ENCODE measurements around the gene ELK4.

The ELK4 gene

DNA sequence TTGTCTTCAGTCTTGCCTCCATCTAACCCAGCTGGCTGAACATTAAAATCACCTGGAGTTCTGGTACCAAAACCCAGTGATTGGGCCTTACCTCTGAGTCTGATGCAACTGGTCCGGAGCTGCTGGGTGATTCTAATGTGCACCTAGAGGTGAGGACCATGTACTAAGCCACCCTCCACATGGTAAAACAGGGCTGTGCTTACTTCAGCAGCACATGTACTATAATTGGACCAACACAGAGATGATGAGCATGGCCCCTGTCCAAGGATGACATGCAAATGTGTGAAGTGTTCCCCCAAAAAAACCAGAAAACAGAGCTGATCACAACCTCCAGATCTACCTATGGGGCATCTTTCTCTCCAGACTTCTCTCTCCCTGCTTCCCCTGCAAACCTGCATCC is 37.0 kb downstream of the ELK4 start:
- no peak for DNase-seq

DNA sequence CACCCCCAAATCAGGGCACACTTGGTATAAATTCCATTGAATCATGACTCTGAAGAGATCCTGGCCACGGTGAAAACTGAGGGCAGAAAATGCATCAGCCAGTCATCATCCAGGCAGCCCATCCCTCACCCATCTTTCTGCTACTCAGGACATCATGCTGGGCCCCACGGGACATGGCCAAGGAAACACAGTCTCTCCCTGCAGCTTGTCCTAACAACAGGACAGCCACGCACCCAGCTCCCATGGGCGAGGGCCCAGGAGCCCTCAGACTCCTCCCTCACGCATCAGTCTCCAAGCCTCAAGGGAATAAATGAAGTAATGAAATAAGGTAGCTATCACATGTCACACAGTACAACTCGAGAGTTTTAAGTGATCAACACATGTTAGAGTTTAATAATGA is 37.8 kb downstream of the ELK4 start:
- no peak for DNase-seq

DNA sequence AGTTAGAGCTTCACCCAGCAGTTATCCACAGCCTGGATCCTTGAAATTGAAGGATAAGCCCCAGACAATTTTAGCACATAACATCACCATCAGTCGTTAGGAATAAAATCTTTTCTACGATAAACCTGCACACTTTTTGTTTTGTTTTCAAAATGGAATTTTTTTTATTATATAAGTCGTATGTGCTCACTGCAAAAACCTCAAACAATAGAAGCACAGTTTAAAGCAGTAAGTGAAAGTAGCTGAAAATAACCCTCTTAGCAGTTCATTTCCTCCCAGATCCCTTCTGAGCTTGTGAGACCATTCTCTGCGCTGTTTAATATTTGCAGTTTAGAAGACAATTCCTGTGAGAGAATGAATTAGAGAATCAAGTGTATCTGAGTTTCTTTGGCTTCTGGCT is 38.3 kb downstream of the ELK4 start:
- DNase-seq, result no peak

DNA sequence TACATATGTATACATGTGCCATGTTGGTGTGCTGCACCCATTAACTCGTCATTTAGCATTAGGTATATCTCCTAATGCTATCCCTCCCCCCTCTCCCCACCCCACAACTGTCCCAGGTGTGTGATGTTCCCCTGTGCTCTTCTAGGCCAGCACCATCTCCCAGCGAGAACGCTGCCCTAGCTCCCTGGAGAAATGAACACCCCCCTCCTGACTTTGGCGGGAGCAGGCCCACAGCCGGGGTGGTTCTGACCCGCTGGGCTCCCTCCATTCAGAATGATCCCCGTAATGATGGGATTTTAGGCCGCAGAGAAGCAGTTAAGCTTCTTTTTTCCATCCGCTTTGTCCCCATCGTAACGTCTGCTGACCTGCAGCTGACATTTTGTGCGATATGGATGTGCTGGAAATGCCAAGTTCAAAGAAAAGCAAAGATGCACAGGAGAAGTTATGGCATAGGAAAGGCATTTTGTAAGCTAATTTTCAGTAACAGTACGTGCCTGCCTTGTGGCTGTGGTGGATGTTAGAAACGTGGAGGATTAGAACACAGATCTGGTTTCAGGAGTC is 39.3 kb downstream of the ELK4 start:
- DNase-seq, result no peak

DNA sequence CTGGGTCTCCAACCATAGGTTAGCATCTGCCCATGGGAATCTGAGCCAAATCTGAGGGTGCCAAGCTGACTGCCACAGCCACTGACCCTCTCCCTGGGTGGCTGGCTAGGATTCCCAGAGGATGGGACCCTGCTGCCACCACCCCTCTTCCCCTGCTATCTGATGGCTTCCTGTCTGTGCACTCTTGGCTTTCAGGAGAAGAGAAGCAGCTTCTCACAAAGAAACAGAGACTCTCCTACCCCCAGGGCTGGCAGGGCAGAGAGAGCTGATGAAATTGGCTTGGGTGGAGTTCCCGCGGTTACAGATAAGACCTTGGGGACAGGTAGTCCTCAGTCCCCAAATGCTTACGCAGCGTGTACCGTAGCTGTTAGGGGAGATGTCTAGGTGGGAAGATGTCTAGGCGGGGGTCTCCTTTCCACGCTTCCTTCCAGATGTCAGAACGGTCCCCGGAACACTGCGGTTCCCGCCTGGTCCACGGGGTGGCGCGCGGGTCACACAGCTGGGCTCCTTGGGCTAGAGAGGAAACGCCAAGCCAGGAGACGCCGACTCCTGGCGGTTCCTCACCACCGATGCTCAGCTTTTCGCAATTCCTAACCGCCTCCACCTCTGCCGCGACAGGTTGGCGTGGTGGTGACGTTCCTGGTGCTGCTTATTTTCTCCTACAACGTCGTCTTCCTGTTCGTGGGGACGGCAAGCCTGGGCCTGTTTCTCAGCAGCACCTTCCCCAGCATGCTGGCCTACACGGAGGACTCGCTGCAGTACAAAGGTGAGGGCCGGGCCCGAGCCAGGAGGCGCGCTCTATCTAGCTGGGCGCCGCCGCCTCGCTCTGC is 40.1 kb downstream of the ELK4 start:
- DNase-seq, result peak; percentile 94

DNA sequence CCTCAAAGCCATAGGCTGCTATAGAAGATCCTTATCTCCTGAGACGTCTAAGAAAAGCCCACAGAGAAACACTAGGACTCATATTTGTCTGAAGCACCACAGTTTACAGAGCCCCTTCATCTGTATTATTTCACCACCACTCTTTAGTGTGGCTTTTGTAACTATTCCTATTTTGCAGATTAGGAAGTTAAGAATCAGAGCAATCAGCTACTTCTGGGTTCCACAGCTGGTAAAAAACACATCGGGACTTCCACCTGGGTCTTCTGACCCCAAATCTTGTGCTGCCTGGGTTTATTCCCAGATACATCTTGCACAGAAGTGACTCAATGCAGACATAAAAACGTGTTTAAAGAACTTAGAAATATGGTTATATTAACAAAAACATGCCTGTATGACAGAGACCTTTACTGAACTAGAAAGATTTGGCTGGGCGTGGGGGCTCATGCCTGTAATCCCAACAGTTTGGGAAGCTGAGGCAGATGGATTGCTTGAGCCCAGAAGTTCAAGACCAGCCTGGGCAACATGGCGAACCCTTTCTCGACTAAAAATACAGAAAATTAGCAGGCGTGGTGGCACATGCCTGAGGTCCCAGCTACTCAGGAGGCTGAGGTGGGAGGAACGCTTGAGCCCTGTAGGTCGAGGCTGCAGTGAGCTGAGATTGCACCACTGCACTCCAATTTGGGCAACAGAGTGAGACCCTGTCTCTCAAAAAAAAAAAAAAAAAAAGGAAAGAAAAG is 40.9 kb downstream of the ELK4 start:
- no peak for DNase-seq

DNA sequence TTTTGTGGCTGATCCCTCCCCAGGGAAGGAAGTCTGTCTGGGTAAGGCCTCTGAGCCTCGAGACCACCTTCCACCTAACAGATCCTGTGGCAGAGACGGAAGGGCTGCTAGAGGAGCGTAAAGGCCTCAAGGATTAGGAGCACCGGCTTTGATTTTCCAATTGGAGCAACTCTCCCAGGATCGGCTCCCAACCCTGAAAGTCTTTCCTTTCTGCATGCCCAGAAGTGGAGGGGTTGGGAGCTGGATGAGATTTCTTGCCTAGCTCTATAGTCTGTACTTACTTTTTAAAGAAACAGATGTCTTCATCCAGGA is 41.4 kb downstream of the ELK4 start:
- DNase-seq, result no peak

DNA sequence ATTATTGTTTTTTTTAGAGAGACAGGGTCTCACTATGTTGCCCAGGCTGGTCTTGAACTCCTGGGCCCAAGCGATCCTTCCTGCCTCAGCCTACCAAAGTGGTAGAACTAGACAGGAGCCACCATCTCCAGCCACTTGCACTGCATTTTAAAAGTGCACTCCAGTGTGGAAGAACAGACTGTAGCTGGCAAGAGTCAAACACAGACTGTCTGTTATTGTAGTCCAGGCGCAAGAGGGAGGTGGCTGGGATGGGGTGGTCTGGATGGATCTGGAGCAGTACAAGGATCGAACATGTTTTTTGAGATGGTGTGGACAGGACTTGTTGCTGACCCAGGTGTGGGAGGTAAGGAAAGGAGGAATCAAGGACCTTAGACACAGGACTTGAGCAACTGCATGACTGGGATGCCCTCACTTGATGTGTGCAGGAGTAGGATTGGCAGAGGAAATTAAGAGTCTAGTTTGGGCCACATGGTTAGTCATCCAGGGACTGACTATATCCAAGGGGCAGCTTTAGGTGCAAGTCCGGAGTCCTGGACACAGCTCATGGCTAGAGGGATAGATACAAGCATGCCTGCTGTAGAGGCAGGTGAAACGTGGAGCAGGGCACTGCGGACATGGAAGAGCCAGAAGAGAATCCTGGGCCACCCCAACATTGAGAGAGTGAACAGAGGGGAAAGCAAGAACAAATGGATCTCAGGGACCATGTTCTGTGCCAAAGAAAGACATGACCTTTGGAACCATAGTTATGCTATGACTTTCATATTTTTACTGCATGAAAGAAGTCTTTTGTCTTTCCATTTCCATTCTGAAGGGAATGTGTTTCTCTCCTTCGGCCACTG is 42.0 kb downstream of the ELK4 start:
- no peak for DNase-seq

DNA sequence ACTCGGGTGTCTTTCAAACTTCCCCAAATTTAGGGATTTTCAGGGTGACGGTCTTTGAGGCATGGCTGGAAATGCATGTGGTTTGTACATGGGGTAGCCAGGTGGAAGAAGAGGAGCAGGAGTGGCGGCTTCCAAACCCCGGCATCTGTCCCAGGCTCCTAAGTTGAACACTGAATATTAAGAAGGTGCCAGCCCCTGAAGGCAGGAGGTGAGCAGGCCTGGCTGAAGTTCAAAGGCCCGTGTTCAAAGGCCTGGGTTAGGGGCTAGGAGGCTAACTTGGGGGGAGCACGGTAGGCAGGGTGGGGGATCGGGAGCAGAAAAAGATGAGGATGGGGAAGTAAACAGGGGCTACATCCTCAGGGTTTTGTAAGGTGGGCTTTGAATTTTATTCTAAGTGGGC is 42.8 kb downstream of the ELK4 start:
- DNase-seq, result no peak

DNA sequence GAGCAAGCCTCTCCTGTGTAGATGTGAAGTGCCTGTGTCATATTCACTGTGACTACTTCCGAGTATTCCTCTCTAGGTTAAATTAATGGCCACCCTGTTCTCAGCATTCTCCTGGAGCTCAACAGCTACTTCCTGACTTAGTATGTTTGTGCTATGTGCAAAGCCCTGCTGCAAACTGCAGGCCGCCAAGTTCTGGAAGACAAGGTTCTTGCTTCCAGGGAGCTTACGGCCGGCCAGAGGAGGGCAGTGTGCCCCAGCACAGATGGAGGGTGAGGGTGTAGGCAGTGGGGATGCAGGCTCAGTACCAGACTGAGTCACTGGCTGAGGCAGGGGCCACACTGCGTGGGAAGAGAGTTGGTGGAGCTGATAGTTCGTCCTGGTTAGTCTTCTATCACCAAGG is 43.2 kb downstream of the ELK4 start:
- peak; percentile 57 for DNase-seq

DNA sequence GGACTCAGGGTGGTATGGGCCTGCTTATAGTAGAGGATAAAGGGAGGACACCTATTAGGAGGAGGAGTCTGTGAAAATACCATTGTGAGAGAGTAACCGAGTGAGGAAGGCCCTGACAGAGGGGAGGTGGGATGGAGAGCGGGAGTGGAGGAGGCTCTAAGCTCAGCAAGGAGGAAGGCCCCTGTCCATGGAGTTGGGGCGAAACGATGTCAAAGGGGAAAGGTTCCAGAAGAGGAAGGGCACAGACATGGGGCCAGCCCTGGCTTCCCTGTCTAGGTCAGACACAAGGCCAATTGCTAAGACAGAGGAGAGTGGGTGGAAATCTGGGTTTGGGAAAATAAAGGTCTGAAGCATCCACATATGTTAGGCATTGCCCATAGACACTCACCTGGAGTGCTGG is 44.2 kb downstream of the ELK4 start:
- no peak for DNase-seq

DNA sequence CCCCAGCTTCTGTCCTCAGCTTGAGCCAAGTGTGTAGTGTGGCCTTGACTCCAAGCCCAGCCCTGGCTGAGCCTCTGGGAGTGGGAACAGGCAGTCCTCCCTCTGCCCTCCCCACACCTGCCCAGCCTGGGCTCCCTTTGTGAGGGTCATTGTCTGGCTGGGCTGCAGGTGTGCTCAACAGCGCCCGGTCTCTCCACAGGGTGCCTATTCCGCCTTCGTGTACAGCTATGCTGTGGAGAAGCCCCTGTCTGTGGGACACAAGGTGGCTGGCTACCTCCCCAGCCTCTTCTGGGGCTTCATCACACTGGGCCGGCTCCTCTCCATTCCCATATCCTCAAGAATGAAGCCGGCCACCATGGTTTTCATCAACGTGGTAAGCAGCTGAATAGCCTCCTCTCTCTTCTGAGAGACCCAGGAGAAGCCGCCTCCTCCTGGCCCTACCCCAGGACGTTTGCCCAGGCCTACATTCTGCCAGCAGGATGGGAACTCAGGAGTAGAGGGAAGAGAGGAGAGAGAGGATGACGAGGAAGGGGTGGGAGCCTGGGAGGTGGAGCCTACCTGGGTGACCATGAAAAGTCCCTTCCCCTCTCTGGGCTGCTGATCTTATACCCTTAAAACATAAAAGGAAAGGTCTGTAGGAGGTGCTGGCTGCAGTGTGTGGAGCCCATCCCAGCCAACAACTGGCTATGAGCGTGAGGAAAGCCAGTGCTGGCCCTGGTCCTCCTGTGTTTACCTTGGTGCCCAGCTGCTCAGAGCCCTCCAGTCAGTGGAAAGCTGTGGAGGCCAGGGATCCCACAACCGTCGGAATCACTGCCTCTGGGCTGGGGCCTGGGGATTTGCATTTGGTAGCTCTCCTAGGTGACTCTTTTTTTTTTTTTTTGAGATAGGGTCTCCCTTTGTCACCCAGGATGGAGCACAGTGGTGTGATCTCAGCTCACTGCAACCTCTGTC is 45.7 kb downstream of the ELK4 start:
- DNase-seq, result no peak

DNA sequence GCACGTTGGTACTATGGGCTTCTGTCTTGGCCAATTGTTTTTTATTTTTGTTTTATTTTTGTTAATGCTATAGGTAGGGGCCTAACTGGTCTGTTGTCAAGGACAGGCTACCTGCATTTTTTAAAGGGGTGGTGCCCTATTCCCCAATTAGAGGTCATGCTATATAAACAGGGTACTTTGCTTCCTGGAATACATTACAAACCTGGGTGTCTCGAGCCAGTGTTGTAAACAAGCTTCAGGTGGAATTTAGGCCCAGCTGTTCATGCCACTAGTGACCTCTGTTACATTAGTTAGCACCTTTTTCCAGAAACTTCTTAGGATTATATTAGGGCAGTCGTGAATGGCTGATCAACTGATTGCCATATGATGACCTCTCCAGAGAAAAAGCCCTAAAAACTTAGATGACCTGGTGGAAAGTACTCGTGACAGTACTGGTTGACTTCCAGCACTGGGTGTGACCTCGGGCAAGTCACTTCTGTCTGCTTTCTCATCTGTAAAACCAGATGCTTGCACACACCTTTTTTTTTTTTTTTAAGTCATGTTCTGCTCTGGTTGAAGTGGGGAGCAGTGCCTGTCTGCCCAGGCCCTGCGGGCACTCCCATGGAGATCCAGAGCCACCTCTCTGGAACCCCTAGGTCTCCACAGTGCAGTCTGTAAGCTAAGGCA is 46.5 kb downstream of the ELK4 start:
- DNase-seq, result no peak

DNA sequence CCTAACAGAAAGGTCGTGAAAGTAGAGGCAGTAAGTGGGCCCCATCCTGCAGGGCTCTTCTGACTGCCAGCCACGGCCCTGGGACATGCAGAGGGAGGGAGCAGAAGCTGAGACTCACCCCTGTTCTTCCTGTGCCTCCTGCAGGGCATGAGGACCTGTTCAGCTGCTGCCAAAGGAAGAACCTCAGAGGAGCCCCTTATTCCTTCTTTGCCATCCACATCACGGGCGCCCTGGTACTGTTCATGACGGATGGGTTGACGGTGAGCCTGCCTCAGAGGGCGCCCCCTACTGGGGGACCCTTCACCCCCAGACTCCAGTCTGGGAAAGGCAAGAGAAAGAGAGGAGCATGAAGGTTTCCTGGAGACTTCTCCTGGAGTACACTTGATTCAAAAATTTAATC is 47.1 kb downstream of the ELK4 start:
- peak; percentile 37 for DNase-seq

DNA sequence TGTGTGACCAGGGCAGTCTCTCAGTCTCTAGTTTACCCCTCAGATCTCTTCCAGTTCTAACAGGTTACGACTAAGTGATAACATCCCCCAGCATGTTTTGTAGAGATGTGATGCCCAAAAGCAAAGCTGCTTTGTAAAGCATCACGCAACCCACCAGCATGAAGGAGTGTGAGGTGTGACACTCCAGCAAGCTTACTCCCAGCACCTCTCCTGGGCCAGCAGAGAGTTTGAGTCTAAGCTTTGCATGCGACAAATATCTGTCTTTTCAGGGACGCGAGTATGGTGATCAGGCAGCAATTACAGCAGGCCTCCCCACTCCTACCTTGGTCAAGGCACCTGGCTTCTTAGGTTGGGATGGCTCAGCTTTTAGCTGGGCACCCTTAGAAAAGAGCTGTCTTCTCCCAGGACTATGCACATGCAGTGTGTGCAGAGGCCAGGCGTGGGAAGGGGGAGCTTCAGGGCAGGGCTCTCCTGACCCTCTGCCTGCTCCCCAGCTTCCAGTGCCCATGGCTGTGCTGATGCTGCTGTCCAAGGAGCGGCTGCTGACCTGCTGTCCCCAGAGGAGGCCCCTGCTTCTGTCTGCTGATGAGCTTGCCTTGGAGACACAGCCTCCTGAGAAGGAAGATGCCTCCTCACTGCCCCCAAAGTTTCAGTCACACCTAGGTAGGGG is 48.2 kb downstream of the ELK4 start:
- DNase-seq, result no peak

DNA sequence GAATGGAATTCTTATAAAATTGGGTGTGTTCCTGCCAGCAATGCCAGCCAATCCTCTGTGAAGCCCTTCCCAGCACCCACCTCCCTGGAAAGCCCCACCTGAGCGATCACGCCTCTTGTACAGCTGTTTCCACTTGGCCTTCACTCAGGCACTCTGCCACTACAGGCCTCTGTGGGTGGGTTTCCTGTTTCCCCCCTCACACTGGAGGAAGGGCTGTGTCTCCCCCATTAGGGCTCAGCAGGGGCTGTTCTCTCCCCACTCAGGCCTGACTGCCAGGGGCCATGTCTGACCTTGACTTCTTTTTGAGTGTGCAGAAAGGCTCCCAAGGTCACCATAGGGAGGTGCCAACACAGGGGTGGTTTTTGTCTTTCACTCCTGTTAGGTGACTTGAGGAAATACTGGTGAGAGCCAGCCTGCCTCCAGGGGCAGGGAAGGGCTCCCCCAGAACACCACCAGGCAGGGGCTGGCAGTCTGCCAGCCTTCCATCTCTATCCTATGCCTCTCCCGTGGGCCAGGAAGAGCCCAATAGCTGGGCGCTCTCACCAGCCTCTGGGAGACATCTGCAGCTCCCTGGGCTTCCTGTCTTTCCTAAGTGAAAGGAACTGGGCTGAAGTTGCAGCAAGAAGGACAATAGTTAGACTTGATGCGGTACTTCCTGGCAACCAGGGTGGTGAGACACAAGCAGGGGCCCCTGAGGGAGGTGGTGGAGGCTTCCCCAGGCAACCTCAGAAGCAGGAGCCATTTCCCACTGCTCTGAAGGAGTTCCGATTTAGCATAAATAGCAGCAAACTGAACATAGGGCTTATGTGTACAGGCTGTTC is 49.1 kb downstream of the ELK4 start:
- DNase-seq, result no peak

DNA sequence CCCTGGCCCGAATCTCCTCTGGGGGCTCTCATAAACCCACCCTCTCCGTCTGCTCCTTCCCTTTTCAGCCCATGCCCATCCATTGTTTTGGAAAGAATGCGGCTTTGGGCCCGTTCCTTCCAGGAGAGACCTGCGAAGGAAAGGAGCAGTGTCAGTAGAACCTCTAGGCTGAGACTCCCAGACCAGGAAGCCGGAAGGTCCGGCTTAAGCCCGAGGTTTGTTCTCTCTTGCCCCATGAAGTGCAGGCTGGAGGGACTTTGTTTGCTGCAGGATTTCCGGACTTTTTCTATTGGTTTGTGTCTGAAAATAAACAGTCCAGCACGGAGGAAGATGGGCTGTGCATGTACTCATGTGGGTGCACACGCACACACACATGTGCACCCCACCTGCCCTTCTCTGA is 49.8 kb downstream of the ELK4 start:
- DNase-seq, result no peak

DNA sequence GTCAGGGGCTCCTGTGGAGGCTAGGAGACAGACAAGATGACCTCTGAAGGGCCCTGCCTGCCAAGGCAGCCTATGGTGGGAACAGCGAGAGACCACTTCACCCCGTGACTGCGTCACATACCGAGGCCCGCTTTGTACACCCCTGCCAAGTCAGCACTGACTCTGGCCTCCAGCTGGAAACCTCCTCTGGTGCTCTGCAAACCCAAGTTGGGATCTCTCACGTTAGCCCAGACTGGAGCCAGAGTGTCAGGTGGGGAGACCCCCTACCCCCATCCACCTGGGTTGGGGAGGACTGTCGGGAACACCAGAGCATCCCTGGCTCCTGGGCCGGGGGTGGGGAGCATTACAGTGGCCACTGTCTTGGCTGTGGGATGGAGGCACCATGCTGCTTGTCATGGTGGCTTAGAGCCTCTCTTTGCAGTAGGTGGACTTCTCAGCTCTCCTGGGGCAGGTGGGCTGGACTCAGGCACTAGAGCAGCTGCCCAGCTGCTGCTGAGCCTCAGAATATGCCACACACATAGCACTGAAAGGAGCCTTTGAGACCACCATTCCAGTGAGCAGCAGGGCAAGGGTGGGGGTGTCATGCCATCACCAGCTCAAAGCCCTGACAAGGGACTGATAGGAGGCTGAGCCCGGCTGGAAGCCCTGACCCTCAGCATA is 50.4 kb downstream of the ELK4 start:
- no peak for DNase-seq

DNA sequence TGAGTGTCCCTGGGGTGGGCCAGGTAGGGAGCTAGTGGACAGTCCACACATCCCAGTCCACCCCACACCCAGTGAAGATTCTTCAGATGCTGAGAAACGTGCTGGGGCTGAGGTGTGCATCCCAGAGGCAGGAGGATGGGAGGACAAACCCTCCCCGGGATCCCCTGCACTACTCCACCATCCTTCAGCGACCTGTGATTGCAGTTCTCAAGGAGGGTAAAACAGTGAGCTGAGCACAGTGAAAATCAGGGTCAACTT is 51.0 kb downstream of the ELK4 start:
- no peak for DNase-seq
